ENCODE measurements around the gene PROCA1.
"Not testable (repeated sequence)": the region's sequence is repeated elsewhere in the genome, so short reads cannot be mapped to it uniquely, and the experiment has no call there.

The PROCA1 gene

DNA sequence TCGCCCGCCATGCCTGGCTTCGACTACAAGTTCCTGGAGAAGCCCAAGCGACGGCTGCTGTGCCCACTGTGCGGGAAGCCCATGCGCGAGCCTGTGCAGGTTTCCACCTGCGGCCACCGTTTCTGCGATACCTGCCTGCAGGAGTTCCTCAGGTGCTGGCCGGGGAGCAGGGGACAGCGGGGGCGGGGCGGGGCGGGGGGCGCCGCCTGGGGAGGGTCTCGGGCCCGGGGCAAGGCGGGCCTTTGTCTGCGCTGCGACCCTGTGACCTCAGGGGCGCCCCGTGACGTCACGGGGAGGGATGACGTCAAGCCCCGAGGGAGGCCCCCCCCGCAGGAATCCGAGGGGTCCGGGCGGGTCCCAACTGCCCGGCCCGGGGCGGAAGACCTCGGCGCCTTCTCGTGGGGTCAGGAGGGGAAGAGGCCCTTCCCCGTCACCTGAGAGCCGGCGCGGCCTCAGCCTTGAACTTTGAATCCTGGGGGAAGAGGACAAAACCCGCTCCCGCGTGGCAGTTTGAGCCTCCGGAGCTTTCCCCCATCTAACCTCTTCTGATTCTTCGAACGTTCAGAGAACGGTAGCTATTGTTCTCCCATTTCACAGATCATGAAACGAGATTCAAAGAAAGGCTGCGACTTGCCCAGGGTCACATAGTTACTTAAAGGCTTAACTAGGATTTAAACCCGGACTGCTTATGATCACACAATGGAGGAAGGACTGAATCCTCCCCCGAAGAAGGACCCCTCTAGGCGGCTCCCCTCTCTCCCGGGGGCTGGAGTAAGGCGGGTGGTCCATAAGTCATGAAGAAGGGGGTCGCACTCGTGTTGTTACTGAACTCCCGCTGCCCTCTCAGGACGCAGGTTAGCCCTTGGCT is 32.6 kb upstream of the PROCA1 start:
- no peak for FAIRE-seq

DNA sequence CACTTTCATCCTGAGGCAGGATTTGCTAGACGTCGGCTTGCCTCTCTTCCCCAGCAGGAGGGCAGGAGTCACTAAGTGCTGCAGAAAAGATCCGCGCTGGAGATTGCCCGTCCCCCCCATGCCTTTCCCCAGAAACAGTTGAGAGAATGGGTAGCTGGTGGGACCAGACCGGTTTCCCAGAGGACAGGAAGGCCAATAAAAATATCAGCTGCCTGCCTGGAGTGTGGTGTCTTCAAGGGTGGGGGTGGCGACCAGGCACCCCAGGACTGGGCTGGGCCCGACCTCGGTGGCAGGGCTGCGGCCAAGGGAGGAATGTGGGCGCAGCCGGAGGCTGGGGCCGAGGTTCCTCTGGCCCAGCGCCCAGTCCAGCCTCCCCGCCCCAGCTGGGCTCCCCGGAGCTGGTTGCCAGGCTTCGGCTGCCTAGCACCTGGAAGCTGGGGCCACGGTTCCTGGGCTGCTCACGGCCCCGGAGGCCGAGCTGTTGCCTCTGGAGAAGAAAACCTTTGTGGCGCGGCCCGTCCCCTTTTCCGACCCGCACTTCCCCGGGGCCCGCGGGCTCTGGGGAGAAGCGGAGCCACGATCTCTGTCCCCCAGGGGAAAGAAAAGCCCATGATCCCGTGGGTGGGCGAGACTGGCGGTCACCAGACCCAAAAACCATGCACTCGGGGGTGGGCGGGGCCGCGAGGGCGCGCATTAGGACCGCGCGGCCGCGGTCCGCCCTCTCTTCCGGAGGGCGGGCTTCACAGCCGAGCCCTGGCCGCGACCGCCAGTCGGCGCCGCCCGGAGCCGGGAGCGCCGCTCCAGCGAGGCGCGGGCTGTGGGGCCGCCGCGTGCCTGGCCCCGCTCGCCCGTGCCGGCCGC is 31.8 kb upstream of the PROCA1 start, which contains the start of gene TRAF4:
TSS of gene TRAF4 (plus strand) at position 769 of the 861 bp plus-strand sequence. CDS start 102 bp downstream, outside the sequence.
- no peak for FAIRE-seq

- no peak for FAIRE-seq
Measured at GRCh38 chr17:28741358-28742349, 30.0 kb upstream of the PROCA1 start.

DNA sequence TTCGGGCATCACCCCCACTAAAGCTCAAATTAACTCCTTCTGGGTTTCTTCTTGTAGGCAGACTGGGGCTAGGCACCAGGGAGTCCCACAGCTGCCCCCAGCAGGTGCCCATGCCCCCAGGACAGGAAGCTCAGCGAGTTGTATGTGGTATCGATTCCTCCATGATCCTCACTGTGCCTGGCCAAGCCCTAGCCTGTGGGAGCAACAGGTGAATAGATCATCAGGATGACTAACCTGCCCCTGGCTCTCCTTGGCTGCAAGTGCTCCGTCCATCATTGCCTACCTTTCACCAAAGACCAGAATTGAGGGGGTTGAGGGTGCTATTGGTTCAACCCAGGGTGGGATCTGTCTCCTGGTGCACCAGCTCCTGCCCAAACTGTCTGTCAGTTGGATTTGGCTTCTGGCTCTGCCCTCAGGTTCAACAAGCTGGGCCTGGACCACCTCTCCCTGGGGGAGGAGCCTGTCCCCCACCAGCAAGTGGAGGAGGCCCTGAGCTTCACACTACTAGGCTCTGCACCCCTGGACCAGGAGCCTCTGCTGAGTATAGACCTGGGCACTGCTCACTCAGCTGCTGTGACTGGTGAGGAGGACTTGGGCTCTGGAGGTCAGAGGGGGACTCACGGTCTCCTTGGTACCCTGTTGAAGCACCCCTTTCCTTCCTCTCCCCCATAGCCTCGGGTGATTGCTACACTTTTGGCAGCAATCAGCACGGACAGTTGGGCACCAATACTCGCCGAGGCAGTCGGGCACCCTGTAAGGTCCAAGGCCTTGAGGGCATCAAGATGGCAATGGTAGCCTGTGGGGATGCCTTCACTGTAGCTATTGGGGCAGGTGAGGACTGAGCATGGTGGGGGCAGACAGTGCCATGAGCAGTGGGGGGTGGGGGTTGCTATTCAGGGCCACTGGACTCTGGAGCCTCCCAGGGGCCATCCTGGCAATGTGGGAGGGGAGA is 29.0 kb upstream of the PROCA1 start:
- FAIRE-seq, result no peak

DNA sequence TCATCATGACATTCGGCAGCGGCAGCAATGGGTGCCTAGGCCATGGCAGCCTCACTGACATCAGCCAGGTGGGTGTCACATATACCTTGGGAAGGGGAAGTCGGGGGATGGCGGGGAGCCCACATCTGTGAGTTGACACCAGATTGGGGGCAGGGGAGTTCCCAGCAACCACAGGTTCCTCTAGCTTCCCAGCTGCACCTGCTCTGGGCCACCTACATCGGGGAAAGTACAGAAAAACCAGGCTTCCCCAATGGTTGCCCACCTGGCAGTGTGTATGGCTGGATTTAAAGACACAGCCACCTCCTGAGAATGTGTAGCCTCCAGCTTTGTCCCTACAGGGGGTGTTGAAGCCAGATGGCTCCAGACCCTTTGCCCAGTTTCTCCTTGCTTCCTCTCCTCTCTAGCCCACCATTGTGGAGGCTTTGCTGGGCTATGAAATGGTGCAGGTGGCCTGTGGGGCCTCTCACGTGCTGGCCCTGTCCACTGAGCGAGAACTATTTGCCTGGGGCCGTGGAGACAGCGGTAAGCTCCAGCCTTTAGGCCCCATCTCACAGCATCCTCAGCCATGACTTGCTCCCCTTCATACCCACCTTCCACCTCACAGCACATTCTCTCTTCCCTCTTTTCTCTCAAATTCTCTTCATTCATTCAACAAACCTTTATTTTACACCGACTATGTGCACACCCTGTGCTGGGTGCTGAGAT is 27.1 kb upstream of the PROCA1 start:
- no peak for FAIRE-seq

DNA sequence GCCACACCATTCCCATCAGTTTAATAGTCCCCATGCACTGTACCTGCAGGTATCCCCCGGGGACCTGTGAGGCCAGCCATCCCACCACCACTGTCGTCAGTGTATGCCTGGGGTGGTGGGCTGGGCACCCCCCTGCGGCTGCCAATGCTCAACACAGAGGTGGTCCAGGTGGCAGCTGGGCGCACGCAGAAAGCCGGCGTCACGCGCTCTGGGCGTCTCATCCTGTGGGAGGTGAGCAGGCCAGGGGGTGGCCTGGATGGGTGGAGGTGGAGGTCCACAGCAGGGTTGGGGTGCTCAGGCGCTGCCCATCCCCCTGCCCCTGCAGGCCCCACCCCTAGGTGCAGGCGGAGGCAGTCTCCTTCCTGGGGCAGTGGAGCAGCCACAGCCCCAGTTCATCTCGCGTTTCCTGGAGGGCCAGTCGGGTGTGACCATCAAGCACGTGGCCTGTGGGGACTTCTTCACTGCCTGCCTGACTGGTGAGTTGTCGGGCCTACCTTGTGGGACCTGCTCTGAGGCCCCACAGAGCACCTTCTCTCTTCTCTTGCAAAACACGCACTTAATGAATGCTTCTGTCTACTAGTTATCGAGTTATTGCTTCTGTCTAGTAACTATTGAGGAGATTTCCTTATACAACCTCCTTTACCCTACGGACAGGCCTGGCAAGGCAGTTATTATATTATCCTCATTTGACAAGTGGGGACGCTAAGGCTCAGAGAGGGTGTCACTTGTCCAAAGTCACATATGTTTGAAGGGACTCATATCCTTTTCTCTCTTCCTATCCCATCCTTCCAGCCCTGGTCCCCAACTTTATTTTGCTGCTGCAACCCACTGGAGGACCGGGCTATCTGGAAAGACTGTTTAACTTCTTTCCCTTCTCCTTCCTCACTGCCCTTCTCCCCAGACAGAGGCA is 26.3 kb upstream of the PROCA1 start:
- FAIRE-seq, result no peak

GRCh38 chr17:28737316-28737715 is 25.6 kb upstream of the PROCA1 start:
- FAIRE-seq, result no peak

- not testable (repeated sequence) for FAIRE-seq
Measured at GRCh38 chr17:28735913-28736769, 24.5 kb upstream of the PROCA1 start.

DNA sequence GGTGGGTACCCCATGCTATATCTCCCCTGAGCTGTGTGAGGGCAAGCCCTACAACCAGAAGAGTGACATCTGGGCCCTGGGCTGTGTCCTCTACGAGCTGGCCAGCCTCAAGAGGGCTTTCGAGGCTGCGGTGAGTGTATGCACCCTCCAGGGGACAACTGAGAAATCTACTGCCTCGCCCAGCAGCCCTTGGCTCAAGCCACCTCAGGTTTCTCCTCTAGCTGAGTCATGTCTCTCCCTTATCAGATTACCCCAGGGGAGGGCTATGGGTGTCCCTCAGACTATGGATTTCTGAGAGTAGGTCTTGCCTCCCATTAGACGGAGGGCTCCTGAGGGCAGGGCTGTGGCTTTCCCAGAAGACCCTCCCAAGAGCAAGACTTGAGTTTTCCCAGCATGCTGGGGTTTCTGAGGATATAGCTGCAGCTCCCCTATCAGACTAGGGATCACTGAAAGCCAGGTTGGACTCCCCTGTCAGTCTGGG is 23.6 kb upstream of the PROCA1 start:
- FAIRE-seq, result no peak

DNA sequence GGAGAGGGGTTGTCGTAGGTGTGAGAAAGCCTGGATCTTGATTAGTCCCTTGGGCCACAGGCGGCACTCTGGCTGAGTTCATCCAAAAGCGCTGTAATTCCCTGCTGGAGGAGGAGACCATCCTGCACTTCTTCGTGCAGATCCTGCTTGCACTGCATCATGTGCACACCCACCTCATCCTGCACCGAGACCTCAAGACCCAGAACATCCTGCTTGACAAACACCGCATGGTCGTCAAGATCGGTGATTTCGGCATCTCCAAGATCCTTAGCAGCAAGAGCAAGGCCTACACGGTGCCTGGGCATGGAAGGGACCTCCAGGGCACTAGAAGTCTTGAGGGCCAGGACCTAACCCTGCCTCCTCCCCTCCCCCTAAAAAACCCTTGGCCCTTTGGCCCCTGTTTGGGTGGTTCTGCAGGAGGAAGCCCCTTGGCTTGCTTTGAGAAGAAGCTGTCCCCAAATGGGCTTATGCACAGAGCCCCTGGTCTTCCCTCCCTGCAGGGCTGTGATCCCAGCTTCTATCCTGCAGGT is 23.1 kb upstream of the PROCA1 start:
- FAIRE-seq, result no peak

GRCh38 chr17:28733346-28733745 is 21.7 kb upstream of the PROCA1 start:
- FAIRE-seq, result no peak

DNA sequence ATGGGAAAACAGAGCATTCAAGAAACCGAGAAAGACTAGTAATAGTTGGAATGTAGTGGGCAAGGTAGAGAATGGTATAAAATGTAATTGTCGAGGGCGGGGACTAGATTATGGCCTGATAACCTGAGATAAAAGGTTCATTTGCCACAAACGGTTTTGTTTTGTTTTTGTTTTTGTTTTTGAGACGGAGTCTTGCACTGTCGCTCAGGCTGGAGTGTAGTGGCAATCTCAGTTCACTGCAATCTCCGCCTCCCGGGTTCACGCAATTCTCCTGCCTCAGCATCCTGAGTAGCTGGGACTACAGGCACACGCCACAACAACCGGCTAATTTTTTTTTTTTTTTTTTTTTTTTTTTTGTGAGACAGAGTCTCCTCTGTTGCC is 18.3 kb upstream of the PROCA1 start:
- FAIRE-seq, result no peak

DNA sequence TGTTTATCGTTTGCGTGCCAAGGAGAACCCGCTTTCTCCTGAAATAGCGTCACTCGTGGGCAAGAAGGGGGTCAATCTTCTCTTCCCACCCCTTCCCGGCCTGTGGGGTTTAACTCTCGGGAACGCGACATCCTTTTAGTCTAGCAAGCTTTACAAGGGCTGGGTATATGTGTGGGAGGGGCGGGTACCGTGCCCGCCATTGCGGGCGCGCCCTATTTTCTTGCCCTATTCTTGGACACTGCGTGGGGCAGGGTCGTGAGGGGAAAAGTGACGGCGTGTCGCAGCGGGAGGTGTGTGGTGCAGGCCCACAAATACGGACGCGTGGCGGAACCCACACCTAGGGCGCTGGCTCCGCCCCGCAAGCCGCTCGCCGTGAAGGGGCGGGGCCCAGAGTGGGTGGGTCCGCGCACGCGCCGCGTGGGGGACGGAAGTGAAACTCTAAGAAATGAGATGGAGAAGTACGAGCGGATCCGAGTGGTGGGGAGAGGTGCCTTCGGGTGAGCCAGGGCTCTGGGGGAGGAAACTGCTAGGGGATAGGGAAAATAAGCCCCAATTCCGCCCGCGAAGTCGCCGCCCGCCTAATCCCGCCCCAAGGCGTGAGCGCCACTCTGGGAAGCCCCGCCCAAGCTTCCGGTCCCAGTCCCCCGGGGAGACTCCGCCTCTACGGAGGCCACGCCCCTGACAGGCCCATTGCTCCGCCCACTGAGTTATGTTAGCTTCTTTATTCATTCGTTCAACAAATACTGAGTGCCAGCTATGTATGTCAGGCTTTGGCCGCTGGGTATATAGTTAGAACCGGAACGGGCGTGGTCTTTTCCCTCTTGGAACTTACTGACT is 16.9 kb upstream of the PROCA1 start, which contains the start of gene NEK8:
TSS of gene NEK8 (plus strand) at position 425 of the 837 bp plus-strand sequence. CDS start at position 451, 26 bp downstream.
- FAIRE-seq, result no peak

DNA sequence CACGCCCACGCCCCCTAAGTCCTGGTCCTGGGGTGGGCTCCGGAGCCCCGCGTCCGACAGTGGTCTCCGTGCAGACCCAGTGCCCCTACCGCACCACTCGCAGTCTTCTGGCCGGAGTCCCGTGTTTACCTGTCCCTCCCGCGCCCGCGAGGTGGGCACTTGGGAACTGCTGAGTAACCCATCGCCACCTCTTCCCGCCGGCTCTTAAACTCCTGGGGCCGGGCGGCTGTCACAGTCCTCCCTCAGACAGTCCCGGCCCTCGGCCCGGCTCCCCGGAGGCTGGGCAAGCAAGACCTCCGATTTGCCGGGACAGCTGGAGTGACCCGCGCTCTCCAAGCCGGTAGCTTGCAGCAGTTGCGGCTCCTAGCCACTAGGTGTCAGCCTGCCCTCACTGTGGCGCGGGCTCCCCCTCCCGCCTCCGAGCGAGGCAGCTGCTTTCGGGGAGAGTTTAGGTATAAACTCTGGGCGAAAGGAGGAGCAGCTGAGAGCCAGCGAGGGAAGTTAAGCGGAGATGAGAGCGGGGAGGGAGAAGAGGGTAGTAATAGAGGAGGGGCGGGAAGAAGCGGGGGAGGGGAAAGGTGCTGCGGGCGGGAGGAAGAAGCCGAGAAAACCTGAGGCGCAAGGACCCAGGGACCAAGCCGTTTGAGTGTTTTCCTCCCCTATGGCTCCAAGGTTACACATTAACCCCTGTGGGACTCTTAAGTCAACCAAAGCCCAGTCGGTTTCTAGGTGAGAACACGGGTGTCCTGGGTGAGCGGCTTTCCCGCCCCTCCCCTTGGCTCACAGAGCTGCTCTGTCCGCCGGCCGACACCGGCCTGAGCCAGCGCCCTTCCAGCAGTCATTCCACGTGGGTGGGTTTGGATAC is 15.2 kb upstream of the PROCA1 start:
- no peak for FAIRE-seq

DNA sequence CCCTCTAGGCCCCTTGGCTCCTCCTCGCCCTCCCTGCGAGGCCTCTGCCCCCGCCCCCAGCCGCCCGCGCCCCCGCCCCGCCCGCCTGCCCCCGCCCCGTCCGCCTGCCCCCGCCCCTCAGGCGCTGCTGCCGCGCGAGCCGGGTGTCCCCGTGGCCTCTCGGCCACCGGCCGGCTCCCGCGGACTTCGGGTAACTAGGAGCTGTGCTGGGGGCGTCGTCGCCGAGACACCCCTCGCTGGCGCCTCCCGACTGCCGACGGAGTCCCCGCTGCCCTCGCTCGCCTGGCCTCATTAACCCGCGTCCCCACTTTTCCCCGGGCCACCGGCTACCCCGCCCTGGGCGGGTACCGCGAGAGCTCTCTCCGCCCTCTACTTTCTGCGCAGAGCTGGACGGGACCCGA is 14.5 kb upstream of the PROCA1 start, which contains the start of gene TLCD1:
TSS of gene TLCD1 (minus strand) at position 8 of the 401 bp plus-strand sequence. CDS start 136 bp downstream, outside the sequence.
- FAIRE-seq, result no peak

Measured in colon (tissue), 2 donors.